ENCODE data around the gene IMP4.

IMP4 gene

DNA sequence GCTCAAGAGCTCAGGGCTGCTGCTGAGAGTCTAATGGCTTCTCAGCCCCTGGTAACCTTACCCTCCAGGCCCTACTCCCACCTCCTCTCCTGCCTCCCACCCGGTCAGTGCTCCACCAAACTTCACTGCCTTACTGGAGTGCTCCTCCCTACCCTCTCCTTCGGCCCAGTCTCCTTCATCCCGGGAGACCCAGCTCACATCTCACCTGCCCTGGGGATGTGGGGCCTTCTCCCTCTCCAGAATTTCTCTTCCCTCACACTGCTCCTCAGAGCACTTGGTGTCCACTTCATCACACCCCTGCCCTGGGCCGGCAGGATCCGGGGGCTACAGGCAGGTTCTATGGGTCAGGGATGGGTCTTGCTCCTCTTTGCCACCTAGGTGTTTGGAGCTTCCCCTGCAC, 34.8 kb downstream of the IMP4 start:
- no peak for DNase-seq (ENCODE audit: low read depth)

DNA sequence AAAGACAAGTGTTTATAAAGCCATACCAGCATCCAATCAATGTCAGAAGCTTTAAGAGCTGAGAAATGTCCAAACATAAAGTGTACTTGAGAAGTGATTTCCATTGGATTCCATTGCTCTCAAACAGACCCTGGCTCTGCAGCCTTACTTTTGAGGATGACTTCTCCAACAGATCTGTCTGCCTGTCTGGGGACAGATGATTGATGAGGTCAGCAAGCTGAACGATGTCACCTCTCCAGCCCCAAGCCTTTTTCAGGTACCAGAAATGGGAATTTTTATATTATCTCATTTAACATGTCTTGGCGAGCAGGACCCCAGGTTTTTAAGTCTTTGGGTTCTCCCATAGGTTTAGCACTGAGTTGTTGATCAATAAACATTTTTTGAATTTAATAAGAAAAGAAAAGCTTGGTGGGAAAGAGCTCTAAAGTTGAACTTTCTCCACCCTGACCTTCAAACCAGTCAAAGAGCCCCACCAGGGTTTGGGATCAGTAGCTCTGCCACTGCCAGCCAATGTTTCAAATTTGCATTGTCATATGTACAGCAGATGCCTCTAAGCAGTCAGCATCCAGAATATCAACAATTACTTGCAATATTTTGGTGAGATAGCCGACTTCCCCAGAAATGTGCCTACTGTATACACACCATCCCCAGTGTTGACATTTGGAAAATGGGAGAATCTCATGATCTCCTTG, 35.7 kb downstream of the IMP4 start:
- no peak for DNase-seq (ENCODE audit: low read depth)

DNA sequence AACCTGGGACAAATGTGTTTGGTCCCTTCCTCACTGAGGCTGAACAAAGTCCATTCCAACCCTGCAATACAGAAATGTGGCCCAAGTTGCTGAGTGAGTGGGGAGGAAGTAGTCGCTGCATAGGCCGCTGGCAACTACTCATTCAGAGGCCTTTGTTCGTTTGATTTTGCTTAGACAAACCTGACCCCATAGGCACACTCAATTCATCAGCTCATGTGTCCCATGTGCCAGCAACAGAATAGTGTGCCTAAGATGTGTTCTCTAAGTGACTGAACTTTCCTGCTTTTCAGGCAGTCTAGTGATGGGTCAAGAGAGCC, 36.2 kb downstream of the IMP4 start:
- DNase-seq (ENCODE audit: low read depth) = no peak

DNA sequence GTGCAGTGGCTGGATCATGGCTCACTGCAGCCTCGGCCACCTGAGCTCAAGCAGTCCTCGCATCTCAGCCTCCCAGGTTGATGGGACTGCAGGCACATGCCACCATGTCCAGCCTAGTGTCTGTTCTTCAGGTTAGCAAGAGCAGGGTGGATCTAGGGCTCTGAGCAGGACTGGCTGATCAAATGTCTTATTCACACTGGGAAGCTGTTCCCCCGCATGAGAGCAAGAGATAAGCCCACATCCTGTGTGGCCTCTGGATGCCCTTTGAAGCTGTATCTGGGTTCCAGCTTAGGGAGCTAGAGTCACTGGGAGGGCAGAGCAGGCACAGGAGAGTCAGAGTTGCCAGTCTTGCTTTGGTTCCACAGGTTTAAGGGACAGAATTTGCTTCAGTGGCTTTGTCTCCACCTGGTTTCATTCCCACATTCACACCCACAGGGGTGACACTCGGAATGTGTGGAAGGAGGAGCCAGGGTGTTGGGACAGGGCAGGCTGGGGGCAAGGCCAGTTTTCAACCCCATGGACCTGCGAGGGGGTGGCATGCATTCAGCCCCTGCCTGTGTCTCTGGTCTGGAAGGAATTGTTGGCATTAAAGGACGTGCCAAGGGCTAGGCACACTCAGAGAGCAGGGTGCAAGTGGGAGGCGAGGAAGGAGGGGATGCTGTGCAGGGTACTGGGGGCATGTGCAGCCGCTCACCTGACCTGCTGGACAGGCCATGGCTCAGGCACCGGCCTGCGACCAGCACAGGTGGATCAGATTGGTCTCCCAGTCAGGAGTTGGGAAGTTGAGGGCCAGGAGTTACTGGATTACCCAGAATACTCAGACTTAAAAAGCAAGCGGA, 37.6 kb downstream of the IMP4 start:
- peak; percentile 62 for DNase-seq (ENCODE audit: low read depth)

DNA sequence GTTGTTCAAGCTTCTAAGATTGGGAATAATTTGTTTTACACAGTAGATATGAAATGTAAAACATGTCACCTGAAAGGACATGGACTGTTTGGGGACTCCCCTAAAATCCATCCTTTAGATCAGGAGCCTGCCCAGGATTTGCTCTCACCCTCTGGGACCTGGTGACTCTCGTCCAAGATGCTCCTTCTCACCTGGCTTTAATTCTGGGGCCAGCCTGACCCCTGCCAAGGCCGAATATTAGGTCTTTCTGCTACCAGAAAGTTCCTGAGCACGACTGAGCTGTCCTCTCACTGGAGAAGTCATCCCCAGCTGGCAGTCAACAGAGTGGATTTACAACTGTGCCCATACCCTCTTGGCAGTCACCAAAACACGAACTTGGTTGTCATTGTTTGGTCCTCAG, 38.4 kb downstream of the IMP4 start:
- no peak for DNase-seq (ENCODE audit: low read depth)

DNA sequence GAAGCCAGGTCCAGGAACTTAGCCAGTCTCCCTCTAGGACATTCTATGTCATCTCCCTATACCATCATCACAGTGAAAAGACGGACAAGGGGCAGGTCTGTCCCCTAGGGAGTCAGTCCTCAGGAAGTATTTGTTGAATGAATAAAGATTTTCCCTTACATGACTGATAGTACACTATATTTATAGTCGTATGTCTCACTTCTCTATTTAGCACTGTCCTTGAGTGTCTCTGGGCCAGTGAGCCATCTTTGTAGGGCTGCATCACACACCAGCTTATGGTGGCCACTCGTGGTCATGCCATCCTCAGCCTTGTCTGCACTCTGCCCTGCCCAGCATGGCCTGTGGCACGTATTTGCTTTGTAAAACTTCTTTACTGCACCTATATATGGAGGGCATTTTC, 38.9 kb downstream of the IMP4 start:
- no peak for DNase-seq (ENCODE audit: low read depth)

DNA sequence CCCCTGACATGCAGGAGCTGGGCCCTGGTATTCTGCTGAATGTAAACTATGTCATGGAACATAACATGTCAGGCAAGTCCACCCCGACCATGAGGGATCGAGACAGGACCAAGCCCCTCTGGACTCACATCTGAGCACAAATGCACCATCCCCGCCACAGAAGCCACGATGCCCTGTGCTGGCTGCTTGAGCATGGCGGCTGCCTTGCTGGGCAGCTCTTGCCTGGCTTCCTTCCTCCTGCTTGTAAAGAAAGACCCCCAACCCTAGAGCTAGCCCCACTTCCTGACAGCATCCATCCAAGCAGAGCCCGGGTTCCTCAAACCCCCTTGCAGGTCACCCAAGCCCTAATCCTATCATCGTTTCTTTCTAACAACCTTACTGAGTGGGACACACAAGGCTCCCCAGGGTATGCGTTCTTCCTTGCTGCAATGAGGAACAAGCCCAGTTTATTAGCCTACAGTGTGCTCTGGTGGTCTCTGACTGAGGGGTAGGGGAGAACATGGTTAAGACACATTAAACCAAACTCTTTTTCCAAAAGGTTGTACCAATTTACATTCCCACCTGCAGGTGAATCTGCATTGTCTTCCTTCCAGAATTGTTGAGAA, 39.7 kb downstream of the IMP4 start:
- no peak for DNase-seq (ENCODE audit: low read depth)

DNA sequence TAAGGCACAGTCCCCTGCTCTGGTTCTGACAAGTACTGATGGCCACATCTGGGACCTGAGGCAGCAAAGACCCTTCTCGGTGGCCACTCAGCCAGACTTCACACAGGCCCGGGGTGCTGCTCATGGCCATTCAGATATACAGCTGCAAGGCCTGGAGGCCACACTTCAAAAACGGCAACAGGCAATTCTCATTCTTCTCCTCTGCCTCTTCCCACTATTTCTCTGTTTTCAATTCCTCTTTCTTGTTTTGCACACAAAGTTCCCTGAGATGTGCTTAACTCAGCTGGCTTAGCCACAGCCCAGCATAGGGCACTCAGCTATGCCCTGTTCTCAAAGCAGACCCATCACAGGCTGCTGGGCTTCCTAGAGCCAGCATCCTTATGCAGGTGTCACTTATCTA, 43.0 kb downstream of the IMP4 start:
- no peak for DNase-seq (ENCODE audit: low read depth)

DNA sequence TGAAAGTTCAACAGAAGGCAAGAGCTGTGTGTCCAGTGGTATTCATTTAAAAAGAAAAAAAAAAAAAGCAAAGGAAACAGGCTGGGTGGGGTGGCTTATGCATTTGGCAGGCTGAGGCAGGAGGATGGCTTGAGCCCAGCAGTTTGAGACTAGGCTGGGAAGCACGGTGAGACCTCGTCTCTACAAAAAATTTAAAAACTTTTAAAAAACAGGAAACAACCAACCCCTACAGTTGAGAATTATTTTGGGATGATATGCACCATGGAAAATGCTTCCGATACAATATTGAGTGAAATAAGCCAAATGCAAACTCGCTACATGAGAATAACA, 44.3 kb downstream of the IMP4 start:
- DNase-seq (ENCODE audit: low read depth) = no peak

DNA sequence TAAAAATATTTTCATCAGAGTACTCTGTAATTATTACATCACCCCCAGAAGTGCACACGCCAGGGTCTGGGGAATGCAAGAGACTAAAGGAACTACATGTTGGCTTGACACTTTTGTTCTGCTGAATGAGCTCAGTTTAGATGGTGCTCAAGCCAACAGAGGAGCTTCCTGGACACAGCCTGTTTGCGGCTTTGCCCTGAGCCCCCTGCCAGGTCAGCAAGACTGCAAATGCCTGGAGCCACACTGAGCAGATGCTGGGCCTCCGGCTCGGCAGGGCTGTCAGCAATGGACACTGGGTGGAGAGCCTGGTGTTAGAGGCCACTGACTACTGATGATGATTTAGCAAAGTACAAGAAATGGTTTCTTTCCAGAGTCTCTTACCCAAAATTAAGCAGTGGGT, 45.1 kb downstream of the IMP4 start:
- DNase-seq (ENCODE audit: low read depth) = no peak

DNA sequence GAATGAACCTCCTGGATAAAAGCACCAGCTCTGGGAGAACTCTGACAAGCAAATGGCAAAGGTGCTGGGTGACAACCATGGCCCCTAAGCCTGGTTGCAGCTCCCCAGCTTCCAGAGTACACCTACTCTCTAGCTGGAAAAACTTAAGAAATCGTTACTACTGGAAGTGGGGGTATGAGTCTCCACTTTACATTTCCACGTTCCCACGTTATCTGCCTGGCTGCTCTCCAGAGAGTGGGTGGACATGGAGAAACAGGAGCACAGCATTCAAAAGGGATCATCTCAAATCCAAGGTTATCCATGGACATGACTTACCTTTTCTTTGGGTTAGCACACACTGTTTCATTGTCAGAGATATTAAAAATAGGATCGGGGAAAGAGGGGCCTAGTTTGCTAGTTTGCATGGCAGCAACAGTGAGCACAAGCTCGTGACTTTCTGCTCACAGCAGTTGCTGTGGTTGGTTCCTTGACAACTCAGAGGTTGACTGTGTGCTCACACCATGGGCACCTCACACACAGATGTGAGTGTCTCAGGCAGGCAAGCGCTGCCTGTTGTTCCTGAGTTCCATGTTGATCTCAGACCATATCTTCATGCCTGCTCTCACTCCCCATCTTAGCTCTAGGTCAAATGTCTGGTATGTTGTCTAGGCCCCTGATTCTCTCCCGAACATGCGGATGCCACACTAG, 45.7 kb downstream of the IMP4 start:
- peak; percentile 76 for DNase-seq (ENCODE audit: low read depth)

DNA sequence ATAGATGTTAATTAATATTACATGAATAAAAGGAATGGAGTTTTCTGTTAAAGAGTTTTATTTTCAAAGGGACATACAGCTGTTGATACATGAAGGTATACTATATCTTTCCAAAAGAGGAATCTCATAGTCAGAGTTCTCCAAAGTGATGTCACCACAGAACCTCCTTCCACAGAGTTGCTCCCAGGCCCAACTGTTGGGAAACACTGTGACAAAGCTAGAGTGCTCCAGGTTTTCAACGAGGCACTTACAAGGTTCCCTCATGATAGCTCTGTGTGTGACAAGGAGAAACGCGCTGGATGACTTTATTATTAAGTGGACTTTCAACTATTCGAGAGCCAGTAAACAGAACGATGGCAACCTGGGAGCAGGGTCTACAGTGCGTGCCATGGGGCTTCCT, 46.7 kb downstream of the IMP4 start:
- DNase-seq (ENCODE audit: low read depth) = no peak

DNA sequence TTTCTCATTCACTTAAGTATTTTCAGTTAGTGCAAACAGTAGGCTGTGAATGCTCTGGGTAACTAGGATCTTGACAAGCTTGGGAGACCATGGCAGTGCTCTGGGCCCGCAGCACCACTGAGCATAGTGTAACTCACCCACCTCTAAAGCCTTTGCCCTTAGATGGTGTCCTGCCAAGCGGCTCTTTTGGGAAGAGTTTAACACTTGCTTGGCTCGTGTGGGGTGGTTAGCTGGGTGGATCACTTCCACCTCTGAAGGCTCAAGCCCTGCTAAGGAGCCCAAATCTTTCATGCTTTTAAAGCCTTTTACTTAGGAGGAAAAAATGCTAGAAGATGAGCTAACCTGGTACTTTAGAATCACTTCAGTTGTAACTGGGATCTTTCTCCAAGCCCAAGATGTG, 47.1 kb downstream of the IMP4 start:
- no peak for DNase-seq (ENCODE audit: low read depth)

DNA sequence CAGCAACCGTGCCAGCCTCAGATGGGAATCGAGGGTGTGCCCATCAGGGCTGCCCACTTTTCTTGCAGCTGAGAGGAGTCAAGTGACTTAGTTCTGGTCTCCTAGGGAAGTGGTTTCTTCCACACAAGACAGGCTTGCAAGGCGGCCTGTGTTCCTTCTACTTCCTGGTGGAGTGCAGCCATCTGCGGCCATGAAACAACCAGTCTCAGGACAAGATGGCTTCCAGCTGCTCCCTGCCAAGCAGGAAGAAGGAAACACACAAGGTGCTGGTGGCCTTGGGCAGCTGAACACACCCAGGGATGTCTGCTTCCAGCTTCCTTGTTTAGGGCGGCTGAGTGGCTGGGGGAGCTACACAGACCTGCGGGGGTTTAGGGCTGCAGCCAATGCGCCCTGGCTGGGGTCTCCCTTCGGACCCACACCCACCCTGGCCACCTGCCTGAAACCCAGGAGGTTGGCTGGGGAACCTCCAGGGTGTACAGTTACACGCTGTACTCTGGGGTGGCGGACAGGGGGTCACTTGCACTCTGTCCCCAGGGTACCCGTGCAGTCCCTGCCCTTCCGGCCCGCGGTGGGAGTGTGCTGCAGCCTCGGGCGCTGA, 47.9 kb downstream of the IMP4 start:
- no peak for DNase-seq (ENCODE audit: low read depth)

DNA sequence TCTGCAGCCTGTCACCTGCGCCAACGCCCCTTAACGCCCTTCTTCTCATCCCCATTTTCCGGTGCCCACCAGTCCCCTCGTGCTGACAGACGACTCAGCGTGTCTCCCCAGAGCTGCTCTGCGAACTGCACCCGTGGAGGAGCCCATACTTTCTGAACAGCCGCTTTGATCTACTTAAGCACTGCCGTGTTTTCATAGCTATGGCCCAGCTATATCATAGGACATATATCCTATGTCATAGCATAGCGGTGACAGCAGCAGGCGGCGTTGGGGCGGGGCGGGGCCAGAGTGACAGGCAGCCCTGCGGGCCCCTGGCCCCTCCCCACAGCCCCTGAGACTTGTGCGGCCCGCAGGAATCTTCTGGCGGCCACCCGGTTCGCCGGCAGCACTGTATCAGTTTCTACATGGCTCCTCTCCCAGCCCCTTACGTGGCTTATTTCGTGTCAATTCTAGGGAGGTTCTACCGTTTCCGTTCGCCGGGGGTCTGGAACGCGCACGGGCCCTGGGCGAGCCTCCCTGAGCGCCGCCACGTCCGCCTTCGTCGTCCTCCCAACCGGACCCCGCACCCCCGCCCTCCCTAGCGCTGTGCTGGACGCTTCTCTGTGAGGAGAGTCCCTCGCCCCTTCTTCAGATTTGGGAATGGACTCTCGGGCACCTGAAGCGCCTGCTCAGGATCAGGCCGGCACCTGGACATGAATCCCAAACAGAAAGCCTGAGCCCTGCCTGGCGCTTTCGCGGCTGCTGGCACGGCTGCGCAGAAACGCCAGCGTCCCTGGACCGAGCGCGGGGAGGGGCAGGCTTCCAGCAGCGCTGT, 48.6 kb downstream of the IMP4 start:
- DNase-seq (ENCODE audit: low read depth) = peak; percentile 61

DNA sequence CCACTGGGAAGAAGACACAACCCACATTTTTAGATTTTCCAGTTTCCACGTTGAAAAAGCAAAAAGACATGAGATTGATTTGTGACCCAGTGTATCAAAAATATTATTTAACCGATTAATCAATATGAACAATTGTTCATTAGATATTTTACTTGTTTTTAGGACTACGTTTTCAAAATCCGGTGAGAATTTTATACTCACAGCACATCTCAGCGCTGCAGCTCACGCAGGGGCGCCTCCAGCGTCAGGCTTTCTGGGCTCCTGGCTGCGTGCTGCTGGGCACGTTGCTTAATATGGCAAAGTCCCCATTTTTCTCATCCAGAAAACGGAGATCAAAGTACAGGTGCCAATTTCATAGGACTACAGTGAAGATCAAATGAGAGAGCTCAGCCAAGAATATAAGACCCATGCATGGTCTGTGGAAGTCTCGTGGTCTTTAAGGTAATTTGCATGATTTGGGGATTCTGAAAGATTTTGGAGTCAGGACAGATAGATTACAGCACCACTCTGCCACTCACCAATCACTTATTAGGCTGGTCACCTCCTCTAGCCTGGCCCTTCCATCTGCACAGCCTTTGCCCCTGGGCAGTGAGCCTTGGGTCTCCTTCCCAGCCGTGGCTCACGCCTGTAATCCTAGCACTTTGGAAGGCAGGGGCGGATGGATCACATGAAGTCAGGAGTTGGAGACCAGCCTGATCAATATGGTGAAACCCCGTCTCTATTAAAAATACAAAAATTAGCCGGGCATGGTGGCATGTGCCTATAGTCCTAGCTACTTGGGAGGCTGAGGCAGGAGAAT, 49.4 kb downstream of the IMP4 start:
- DNase-seq (ENCODE audit: low read depth) = peak; percentile 22

DNA sequence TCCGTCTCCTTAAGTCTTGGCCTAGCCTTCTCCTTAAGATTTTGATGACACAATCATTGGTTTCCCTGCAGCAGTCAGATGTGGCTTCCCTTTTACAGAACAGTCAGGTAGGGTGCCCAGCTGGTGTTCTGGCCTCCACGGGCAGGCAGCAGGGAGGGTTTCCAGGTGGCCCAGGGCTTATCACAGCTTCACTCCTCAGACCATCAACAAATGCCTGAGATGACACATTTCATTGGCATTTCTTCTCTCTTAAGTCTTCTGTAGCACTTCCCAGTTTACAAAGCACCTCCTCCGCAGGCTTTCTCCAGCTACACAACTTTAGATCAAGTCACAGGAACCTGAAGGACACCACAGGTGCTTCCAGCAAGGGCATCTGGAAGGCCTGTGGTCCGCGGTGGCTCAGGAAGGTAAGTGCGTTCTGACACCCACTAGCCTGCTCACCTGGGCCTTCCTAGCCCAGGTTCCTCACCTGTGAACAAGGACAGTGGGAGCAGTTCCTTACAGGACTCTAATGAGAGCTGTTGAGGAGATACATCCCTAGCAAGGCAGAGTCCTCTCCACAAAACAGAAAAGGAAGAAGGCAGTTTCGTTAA, 50.7 kb downstream of the IMP4 start:
- peak; percentile 64 for DNase-seq (ENCODE audit: low read depth)

Data from amniotic epithelial cell (primary cell).